WI38 (cell line): ENCODE measurements around the gene ATP8B1.

Experiments used
- H3K4me3 ChIP-seq: 2 replicates; pipeline ENCODE4 v1.5.1; 2011; ENCODE audit warnings: low read depth, mild to moderate bottlenecking, control low read depth, low read length
- TF ChIP-seq, protein P1 (sequence below): IDR thresholded peaks from 2 replicates; pipeline ENCODE4 v1.5.1; 2012; ENCODE audit warnings: low read depth, mild to moderate bottlenecking, control low read depth, low read length

The ATP8B1 gene

DNA sequence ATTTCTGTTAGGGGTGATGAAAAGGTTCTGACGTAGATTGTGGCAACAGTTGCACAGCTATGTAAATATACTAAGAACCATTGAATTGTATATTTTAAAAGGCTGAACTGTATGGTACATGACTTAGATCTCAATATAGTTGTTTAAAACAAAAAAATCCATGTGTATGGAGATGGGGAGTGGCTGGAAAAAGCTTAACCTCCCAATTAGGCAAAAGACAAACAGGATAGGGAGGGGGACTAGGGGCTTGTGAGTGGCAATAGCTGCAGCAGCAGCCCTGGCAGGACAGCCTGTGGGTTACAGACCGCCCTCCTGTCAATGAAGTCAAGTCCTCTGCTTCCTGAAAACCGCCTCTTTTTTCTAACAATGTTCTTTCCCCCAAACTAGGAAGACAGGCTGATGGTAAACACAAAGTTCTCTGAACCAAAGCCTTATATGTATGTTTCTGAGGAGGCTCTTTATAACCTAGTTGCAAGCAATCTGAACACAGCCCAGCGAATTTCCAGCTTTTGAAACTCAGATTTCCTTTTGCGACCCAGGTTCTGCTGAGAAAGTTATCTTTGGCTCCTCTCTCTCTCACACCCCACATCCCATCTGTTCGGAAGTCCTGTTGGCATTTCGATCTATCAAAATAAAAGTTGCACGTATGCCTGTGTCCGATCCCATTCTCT is 10.3 kb downstream of the ATP8B1 start:
- TF ChIP-seq, protein P1, sequence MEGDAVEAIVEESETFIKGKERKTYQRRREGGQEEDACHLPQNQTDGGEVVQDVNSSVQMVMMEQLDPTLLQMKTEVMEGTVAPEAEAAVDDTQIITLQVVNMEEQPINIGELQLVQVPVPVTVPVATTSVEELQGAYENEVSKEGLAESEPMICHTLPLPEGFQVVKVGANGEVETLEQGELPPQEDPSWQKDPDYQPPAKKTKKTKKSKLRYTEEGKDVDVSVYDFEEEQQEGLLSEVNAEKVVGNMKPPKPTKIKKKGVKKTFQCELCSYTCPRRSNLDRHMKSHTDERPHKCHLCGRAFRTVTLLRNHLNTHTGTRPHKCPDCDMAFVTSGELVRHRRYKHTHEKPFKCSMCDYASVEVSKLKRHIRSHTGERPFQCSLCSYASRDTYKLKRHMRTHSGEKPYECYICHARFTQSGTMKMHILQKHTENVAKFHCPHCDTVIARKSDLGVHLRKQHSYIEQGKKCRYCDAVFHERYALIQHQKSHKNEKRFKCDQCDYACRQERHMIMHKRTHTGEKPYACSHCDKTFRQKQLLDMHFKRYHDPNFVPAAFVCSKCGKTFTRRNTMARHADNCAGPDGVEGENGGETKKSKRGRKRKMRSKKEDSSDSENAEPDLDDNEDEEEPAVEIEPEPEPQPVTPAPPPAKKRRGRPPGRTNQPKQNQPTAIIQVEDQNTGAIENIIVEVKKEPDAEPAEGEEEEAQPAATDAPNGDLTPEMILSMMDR = no peak
- H3K4me3 ChIP-seq = no peak overlapping the region

- TF ChIP-seq, protein P1 = no peak
- no peak overlapping the region for H3K4me3 ChIP-seq
Observed at GRCh38 chr18:57791911-57792310, 11.2 kb downstream of the ATP8B1 start.

DNA sequence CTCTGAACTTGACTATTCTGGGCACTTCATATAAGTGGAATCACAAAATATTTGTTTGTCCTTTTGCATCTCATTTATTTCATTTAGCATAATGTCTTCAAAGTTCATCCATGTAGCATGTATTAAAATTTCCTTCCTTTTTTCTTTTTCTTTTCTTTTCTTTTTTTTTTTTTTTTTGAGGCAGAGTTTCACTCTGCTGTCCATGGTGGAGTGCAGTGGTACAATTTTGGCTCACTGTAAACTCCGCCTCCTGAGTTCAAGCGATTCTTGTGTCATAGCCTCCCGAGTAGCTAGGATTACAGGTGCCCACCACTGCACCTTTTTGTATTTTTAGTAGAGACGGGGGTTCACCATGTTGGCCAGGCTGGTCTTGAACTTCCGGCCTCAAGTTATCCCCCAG is 11.9 kb downstream of the ATP8B1 start:
- TF ChIP-seq, protein P1 = no peak
- no peak overlapping the region for H3K4me3 ChIP-seq

DNA sequence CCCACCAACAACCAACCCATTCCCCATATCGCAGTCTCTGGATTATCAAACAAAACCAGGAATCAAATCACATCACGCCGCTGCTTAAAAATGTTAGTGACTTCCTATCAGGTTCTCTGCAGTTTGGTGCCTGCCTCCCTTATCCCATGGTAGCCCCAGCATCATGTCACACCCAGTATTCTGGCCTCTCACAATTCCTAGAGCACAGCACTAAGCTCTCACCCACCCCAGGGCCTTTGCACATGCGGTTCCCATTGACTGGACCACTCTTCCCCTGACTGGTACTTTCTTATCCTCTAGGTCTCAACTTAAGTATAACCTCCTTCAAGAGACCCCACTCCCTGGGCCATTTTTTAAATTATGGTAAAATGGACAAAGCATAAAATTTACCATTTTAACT is 12.8 kb downstream of the ATP8B1 start:
- TF ChIP-seq, protein P1 = no peak

GRCh38 chr18:57789759-57790158 is 13.4 kb downstream of the ATP8B1 start:
- peak overlapping the region; percentile 13 for H3K4me3 ChIP-seq
- TF ChIP-seq, protein P1 = no peak

More for the DNA sequence above, 12.8 kb downstream of the ATP8B1 start:
- no peak overlapping the region for H3K4me3 ChIP-seq

GRCh38 chr18:57789090-57789489 is 14.0 kb downstream of the ATP8B1 start:
- peak overlapping the region; percentile 32 for H3K4me3 ChIP-seq
- TF ChIP-seq, protein P1 = no peak

DNA sequence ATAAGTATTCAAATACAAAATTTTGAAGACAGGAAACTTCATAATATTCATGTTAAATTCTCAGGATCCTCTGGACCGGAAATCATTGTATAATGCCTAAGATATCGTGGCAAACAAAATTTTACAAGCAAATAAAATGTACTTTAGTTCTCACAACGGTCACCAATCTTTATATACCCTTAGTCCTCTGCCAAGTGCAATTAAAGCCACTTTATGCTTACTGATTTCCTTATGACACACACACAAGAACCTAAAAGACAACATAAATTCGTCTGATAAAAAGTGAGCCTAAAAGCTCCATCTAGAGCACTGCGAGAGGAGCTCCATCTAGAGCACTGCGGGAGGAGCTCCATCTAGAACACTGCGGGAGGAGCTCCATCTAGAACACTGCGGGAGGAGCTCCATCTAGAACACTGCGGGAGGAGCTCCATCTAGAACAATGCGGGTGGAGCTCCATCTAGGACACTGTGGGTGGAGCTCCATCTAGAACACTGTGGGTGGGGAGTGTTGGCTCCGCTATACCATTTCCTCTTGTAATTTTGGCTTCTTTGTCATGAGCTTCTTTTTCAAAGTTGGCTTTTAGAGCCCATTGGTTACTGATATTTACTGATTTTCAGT is 15.9 kb downstream of the ATP8B1 start:
- TF ChIP-seq, protein P1 = no peak
- no peak overlapping the region for H3K4me3 ChIP-seq
